Activated CD8-positive, alpha-beta memory T cell treated with anti-CD3 and anti-CD28 coated beads, Interleukin-2, amount 50 U/mL, for 24 hours (primary cell): ENCODE data around the gene FEM1C.
A peak's percentile ranks its signal among the peaks of the same experiment; 100 is the strongest.

ENCODE experiments used
- DNase-seq: peaks from one replicate; pipeline ENCODE4 v3.0.0-alpha.2; 2020; ENCODE audit errors: extremely low read depth

FEM1C gene, protein sequence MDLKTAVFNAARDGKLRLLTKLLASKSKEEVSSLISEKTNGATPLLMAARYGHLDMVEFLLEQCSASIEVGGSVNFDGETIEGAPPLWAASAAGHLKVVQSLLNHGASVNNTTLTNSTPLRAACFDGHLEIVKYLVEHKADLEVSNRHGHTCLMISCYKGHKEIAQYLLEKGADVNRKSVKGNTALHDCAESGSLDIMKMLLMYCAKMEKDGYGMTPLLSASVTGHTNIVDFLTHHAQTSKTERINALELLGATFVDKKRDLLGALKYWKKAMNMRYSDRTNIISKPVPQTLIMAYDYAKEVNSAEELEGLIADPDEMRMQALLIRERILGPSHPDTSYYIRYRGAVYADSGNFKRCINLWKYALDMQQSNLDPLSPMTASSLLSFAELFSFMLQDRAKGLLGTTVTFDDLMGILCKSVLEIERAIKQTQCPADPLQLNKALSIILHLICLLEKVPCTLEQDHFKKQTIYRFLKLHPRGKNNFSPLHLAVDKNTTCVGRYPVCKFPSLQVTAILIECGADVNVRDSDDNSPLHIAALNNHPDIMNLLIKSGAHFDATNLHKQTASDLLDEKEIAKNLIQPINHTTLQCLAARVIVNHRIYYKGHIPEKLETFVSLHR

DNA sequence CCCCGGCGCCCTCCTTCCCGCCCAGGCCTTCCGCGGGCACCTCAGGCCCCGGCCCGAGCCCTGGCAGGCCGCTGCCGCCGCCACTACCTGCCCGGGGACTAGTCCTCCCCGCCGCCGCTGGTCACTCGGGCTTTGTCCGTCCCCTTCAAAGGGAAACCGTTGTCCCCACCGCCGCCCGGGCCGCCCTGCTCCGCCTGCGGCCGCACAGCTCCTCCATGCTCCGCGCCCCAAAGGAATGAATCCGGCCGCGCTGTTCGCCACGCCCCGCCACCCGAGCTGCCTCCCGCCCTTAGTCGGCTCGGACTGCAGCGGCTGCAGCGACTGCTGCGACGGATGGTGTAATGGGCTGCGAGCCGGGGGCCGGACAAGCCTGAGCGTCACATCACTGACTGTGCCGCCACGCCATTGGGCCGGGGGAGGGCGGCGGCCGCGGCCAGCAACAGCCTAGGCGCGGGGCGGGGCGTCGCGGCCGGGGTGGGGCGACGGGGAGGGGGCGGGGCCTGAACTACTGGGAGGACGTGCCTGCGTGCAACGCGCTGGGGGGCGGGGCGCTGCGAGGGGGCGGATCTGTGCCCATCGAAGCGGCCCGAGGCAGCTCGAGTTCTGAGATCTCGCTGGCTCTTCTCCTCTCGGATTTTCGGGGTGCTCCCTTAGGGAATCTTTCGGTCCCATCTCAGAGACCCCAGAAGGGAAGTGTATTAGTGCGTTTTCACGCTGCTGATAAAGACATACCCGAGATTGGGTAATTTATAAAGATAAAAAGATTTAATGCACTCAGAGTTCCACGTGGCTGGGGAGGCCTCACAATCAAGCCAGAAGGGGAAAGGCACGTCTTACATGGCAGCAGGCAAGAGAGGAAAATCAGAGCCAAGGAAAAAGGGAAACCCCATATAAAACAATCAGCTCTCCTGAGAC is at the start of gene FEM1C:
Gene FEM1C (minus strand): TSS at position 340 of the 915 bp plus-strand sequence. CDS start 1,282 bp downstream, outside the sequence.
- peak; percentile 95 for DNase-seq

DNA sequence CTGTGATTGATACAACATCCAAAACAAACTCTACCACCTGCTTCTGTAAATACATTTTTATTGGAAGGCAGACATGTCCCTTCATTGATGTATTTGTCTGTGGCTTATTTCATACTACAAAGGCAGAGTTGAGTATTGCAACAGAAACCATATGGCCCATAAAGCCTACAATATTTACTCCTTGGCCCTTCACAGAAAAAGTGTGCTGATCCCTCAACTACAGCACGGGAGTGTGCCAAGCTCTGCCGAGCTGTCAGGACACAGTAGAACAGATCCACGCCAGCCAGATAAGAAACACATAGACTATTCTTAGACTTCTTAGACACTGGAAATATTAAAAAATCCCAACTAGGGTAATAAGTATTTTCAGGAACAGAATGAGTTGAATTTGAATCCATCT is 44.5 kb upstream of the FEM1C start:
- no peak for DNase-seq

DNA sequence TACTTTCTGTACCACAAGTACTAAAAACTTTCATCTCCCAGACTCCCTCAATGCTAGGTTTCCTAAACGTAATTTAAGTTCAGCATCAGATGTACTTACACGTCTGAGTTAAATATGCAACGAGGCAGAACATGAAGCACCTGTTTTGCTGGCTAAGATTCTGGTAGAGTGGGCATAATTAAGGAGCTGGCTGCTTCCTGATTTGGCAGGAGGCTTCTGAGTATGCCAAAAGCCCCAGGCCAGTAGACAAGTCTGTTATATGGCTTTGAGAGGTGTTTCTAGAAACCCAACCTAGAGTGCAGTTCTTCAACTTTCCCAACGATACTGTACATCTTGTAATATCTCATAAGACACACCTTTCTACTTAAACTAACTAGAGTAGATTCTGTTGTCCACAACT is 44.1 kb upstream of the FEM1C start:
- no peak for DNase-seq

DNA sequence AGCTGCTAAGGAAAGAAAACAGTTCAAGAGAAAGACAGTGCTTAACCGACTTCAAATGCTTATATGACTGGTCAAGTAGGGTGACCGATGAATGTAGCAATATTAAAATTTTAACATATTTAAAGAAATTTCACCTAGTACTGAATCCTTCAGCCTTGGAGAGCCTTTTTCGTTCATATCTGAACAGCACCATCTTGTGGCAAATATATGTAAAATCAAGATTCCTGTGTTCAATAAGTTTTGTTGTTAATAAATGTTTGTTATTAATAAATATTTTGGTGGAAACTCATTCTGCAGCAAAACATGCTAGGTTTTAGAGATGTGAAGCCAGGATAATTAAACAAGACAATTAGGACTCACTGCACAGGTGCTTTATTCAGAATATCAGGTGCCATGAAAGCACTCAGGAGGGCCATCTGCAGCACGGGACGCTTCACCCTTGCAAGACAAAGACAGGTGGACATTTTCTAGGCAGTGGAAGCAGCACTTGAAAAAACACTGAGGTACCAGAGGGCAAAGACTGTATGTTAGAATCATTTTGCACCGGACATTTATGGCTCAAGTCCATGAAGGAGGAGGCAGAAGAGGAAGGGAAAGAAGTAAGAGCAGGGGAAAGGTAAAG is 42.1 kb upstream of the FEM1C start:
- no peak for DNase-seq

DNA sequence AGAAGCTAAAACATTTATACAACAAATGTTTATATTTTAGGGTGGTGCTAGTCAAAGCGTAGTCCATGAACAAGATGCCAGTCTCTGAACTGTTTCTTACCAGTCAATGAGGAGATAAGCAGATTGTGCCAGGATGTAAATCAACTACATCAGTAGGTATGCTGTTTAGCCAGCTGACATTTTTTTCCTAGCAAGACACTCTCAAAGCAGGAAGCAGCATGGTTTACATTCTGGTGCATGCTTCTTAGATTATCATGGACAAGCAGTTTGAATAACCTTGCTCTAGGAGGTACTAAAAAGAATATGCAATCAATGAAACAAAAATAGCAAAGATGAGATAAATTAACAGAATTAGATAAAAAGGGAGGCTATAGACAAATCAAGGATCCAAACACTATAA is 40.7 kb upstream of the FEM1C start:
- DNase-seq: no peak

DNA sequence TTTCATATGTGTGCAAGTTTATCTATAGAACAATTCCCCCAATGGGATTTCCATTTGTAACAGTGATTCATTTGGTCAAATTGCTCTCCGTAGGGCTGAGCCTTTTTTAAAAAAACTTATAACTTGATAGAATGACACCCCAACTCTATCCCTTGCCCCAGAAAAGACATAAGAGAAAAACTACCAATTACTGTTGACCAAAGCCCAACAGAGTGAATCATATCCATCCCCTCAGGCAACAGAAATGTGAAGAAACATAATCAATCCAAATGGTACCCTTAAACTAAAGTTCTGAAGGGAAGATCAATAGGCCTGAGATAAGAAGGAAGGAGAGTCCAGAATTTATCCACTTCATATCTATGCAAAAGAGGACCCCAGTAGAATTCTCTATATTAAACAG is 39.9 kb upstream of the FEM1C start:
- no peak for DNase-seq

DNA sequence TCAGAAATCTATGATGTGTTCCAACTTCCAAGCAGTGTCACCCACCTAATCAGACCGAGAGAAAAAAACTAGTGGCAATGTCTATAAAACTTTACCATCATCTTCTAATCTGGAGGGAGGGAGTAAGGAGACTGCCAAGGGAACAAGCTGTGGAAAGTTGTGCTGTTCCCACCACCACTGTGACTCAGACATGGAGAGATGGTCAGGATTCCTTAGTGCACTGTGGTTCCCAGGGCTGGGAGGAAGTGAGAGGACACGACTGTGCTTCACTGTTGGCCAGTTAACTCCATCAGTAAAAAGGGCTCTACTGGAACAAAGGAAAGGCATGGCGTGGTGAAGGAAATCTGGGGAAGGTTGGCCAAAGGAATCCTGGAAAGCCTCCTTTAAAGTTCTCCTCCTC is 38.9 kb upstream of the FEM1C start:
- no peak for DNase-seq

DNA sequence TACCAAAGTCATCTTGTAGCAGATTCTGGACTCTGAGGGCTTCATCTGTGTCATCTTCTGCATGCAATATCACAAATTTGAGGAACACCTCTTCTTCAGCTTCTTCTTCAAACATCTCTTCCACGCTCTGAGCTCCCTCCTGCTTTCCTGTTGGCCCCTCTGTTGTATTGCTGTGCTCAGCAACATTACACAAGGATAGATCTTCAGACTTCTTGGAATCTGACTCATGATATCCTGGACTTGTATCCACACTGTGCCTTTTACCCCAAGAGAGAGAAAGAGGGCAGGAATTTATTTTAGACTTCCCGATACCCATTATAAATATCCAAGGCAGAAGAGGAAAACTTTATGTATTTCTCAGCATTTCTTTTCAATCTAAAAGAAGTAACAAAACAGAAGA is 36.4 kb upstream of the FEM1C start:
- DNase-seq: no peak

DNA sequence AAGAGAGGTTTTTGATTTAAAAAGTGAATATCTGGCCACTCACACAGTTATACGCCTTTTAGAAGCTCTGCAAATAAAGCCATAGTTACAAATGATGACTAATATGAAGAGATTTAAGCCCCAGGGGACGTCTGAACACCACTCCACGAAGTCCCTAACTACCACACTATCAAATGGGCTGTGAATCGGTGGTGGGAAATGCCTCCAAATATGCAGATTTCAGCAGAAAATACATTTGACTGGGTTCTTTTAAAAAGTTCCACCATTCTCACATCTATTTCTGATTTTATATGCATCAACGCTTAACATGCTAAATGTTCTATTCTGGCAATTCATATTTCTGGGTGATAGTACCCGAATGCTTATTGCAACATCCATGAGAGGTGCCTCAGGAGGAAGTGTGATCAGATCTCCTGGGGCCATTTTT is 35.2 kb upstream of the FEM1C start:
- DNase-seq: no peak

DNA sequence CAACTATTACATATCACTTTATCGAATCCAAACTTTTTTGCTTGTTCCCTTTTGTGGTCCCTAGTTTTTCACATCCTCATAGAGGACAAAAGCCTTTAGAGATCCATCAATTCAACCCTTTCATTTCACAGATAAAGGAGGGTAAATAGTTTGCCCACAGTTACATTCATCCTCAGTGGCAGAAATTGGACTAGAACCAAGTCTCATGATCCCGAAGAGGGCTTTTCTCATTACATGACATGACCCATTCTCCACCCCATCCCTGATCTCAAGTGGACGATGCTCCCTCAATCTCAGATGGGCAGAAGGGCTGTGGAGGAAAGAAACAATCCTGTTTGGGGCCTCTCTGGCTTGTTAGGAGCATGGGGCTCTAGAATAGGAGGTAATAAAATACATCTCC is 34.6 kb upstream of the FEM1C start:
- no peak for DNase-seq

DNA sequence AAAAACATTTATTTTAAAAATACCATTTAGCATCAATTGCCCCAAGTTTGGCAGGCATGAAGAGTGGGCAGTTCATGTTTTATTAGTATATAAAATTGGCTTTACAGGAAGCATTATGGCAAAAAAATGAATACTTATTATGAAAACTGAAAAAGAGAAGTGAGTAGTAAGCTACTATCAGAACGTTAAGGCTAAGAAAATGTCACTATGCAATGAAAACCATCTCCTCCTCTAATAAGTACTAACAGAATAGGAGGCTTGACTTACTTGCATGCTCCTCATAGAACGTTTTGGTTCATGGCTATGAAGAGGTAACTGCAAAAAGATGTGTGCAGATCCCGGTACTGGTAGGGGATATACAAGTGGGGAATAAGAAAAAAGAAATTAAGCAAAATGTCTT is 34.1 kb upstream of the FEM1C start:
- no peak for DNase-seq

DNA sequence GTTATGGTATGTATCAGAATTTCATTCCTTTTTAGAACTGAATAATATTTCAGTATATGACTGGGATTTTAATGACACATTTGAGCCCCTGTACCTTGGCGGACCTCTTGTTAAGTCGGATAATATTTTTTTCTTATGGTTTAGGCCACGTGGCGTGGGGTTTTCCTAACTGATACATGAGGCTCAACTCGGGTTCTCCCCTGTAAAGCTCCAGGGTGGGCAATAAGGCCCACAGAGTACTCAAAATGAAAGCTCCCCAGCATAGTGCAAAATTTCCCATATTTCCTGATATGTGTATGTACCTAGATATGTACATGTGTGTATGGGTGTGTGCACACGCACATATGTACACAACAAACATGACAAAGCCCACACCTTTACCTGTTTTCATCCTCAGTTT is 33.2 kb upstream of the FEM1C start:
- no peak for DNase-seq

DNA sequence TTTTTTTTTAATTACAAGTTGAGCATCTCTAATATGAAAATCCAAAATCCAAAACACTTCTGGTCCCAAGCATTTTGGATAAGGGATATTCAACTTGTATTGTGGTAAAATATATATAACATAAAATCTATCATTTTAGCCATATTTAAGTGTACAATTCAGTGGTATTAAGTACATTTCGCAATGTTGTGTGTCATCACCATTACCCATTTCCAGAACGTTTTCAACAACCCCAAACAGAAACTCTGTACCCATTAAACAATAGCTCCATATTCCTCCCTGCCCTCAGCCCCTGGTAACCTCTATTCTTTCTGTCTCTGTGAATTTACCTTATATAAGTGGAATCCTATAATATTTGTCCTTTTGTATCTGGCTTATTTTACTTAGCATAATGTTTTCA is 32.8 kb upstream of the FEM1C start:
- no peak for DNase-seq

DNA sequence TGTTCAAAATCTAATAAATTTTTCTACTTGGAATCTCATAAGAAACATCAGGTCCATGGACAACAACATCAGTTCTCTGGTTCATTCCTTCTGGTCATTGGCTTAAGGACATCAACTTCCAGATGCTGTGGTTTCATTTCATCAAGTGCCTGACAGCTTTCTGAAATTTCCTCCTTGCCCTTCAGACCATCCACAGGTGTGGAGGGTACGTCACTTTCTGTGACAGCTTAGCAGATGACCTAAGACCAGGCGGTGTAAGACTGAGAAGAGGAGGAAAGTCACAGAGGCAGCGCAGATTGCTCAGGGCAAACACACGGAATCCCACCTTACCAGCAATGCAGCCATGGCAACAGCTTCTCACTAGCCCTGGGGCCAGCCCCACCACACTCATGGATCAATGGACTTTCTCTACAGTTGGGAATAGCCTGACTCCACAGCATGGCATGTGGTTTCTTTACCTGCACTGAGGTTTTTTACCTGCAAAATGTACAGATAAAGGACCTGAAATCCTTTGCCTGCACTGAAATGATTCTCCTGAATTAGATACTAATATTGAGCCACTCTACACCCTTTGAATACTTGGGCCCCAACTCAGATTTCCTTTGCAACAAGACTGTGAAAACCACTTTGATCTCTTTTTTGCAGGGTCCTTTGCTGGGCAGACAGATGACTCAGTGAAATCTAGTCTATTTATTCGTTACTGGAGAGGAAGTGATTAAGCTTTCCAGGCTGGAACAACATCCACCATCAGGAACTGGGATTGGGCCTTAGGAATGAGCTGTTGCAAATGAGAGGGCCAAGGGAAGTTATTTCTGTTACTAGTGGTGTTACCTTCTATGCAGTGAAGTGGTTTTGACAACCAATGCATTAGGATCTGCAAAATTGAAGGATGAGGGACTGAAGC is 30.8 kb upstream of the FEM1C start:
- DNase-seq: no peak

DNA sequence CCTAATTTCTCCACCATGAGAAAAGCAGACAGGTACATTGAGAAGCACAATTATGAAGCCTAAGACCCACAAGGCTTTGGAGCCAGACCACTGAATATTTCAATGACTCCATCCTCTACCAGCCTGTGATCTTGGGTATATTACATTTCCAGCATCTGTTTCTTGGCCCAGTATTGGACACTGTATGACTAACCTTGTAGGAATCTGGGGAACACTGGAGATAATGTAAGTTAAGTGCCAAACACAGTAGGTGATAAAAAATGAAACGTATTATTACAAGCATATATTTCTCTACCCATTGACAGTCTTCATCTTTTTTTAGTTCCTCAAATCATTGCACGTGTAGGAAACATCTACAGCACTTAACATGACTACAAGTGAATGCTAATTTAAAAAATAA is 28.6 kb upstream of the FEM1C start:
- no peak for DNase-seq

DNA sequence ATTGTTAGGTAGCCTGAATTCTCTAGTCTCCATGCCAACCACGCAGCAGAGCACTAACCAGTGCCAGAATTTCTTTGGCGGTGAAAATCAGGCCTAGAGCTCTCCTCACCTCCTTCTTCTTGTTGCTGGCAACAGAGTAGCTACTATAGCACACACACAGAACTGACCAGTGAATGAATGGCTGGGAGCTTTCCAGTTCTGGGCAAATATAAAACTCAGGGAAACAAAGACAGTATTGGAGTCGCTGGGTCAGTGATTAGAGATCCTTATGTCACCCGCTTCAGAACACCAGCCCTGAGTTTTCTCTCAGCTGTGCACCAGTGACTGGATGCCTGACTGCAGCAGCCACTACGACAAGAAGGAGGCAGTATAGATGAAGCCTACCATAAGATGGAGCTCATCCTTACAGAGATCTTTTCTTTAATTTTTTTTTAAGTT is 26.9 kb upstream of the FEM1C start:
- no peak for DNase-seq

DNA sequence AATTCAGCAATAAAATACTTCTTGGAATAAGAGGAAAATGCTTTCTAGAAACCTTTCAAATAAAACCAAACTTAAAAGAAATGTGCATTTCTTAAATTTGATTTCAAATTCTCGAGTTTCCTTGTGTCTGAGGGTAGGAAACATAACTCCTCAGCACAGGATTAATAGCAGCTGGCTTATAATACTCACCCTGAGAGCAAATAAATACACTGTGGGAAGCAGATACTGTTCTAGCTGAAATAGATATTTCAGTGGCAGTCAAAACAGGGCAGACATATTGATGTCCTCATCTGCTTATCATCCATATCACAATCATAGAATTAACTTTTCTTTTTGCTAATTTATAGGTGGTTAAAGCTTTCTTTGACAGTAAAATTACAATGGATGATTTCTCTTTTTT is 24.1 kb upstream of the FEM1C start:
- no peak for DNase-seq

DNA sequence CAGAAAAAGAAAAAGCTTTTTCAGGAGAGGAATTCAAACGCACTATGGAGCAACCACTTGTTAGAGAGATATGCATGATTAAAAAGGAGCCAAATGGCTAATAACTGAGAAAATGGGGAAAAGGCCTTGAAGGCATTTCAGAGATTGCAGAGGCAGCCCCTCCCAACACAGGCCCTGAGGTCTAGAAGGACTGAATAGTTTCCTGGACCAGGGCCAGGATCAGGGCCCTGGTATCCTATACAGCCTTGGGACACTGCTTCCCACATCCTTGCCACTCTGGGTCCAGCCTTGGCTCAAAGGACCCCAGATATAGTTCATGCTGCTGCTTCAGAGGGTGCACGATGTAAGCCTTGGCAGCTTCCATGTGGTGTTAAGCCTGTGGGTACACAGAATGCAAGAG is 20.7 kb upstream of the FEM1C start:
- DNase-seq: no peak

DNA sequence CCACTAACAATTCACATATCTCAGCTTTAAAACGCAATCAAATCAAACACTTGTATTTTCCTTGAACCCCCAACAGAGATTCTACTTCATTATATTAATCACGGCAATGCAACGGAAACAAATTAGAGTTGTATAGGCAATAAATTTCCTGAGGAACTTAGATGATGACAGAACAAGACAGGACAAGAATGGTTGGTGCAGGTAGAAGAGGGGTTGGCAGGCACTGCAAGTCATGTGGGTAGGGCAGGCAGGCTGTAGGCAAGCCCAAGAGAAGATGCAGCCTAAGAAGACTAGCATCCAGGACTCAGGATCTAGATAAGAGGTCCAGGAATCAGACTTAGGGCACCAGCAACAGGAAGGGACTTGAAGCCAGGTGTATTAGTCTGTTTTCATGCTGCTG is 16.6 kb upstream of the FEM1C start:
- no peak for DNase-seq

DNA sequence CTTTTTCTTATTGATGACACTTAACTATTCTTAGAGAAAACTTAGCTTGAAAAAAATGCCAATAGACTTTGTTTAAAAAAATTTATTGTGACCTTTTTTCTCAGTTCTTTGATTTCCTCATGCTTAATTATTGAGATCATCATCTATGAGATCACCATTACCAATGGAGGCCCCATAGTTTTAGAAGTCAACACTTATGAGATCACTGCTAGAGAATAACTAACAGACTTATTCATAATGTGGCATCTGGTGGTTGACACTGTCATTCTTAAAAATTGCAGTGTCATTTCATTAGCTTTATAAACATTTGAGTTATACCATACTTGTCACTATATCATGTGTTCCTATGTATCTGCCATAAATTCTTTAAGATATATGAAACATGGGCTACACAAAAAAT is 14.9 kb upstream of the FEM1C start:
- DNase-seq: no peak

DNA sequence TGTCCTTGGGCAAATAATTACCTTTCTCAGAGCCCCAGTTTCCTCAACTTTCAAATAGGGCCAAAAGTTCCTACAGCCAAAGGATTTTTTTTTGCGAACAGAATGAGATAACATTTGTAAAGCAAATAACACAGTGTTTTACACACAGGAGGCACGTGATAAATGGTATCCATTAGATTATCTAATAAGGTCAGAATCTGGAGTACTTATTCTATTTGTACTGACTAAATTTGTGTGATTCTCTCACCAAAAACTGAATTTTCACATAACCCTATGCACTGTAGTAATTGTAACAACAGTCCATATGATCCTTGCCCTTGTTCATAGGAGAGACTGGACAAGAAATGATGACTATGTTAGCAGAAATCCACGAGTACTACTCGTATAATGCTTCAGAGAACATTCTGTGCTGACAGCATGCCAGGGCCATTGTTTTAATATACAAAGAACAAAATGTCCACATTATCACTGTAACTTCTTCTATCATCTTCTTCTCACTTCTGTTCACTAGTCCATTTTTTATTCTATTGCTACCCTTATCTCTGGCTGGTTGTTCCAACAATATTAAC is 13.9 kb upstream of the FEM1C start:
- DNase-seq: no peak
